AG04450 (cell line): Measurements from ENCODE around the gene ZC3H7A. TPM values are rescaled to one million over a fixed set of nuclear protein-coding genes. Genes with fewer than 3 reads are reported as not detected.

Experiments used
- CTCF ChIA-PET: fragments of 300-600, 350-600 bp; formaldehyde crosslinking; extraction: SDS; loops from one replicate; lab custom pipeline; 2022; ENCODE audit warnings: antibody characterized with exemption, inconsistent platforms; lab: Charles Lee
- POLR2A ChIA-PET: fragments of 350-600 bp; formaldehyde crosslinking; extraction: SDS; loops from one replicate; lab custom pipeline; 2021; ENCODE audit warnings: antibody characterized with exemption, inconsistent platforms; lab: Yijun Ruan, JAX
- DNase-seq: peaks from one replicate; pipeline ENCODE4 v3.0.0-alpha.2; 2011; ENCODE audit warnings: low read depth, low spot score
- H3K27ac ChIP-seq: one replicate; pipeline ENCODE4 v1.5.1; 2012; ENCODE audit warnings: low read depth, low read length, control low read depth
- H3K27me3 ChIP-seq: one replicate; pipeline ENCODE4 v1.6.0; 2012; ENCODE audit warnings: low read length; ENCODE audit not compliant: control insufficient read depth, insufficient read depth
- H3K4me3 ChIP-seq: 2 replicates; pipeline ENCODE4 v1.5.1; 2011; ENCODE audit warnings: mild to moderate bottlenecking, low read depth, low read length, control low read depth
- H3K9me3 ChIP-seq: 2 replicates; pipeline ENCODE4 v1.5.1; 2012; ENCODE audit warnings: low read length; ENCODE audit not compliant: control insufficient read depth, insufficient read depth
- polyA plus RNA-seq: library from polyadenylated mRNA; depleted of rRNA; stranded (reverse); fragments of >200 nt; gene quantifications from 2 replicates; pipeline ENCODE4 v1.2.3, GENCODE V29; 2011; rRNA removed
- small RNA-seq: library from RNA; depleted of rRNA; stranded (forward); fragments of <200 nt; gene quantifications from one replicate; pipeline ENCODE3, GENCODE V24; 2012; ENCODE audit warnings: low read depth; ENCODE audit not compliant: insufficient read length
- TF ChIP-seq, protein P1 (sequence below): IDR thresholded peaks from 2 replicates; pipeline ENCODE4 v1.5.1; 2011; ENCODE audit warnings: low read depth, low read length, control low read depth, inconsistent platforms

The ZC3H7A gene
- polyA plus RNA-seq, 1 experiment, result 72.6 TPM

DNA sequence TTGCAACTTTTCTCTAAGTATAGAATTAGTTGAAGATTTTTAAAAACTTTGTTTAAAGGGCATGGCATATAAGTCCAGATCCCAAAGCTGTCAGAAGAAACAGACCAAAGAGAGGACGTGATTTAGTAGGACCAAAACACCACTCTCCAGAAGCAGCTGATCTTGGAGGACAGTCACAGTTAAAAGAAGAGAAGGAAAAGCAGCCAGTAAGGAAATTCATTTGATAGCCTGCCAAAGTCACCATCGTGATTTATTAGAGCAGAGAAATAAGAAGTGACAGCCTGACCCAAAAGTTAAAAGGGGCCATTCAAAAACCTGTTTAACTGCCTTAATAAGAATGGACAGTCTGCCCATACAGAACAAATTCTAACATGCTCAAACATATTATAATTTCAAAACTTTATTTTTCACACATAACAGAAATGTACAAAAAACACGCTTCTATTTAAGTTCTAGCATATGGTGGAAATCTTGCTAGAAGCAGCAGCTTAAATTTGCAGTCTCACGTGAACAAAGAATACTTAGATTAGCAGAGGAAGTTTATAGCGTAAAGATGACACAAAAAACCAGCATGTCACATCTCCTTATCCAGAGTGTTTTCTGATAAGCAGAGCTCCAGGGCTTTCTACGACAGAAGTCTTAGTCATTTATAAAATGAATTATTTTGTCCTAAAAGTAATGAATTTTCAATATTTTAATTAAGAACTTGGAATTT, 91.6 kb downstream of the ZC3H7A start:
- no peak for DNase-seq
- ChIA-PET CTCF (interaction anchor here (2.4 kb wide), 1 partner anchor 9 kb away, joined by 6 read pairs; no protein-coding TSS in a partner anchor), POLR2A (no interaction called here)
- TF ChIP-seq, protein P1, sequence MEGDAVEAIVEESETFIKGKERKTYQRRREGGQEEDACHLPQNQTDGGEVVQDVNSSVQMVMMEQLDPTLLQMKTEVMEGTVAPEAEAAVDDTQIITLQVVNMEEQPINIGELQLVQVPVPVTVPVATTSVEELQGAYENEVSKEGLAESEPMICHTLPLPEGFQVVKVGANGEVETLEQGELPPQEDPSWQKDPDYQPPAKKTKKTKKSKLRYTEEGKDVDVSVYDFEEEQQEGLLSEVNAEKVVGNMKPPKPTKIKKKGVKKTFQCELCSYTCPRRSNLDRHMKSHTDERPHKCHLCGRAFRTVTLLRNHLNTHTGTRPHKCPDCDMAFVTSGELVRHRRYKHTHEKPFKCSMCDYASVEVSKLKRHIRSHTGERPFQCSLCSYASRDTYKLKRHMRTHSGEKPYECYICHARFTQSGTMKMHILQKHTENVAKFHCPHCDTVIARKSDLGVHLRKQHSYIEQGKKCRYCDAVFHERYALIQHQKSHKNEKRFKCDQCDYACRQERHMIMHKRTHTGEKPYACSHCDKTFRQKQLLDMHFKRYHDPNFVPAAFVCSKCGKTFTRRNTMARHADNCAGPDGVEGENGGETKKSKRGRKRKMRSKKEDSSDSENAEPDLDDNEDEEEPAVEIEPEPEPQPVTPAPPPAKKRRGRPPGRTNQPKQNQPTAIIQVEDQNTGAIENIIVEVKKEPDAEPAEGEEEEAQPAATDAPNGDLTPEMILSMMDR, result no peak
- Histone ChIP-seq H3K27ac (no peak overlapping the region), H3K9me3 (no peaks in the 10 kb centered on the region), H3K27me3 (no peaks in the 10 kb centered on the region), H3K4me3 (no peak overlapping the region)

Small RNA genes lying within 50 kb of the gene (small RNA-seq; reads per million reads assigned to genes)
- not detected for gene RF00017

Other genes with a start within 250 kb of the ZC3H7A start
- gene LITAF, start 210.3 kb downstream of the ZC3H7A start, polyA plus RNA-seq, result 190 and 217 TPM in 2 replicates
- 18.9 and 19.4 TPM in 2 replicates for gene SNN, start 128.8 kb downstream of the ZC3H7A start, polyA plus RNA-seq
- gene TXNDC11, start 54.4 kb downstream of the ZC3H7A start, polyA plus RNA-seq, result 35.8 and 37.7 TPM in 2 replicates
- gene RSL1D1, start 54.3 kb upstream of the ZC3H7A start, polyA plus RNA-seq, result 106 and 169 TPM in 2 replicates
- gene GSPT1, start 118.7 kb upstream of the ZC3H7A start, polyA plus RNA-seq, result 106 and 139 TPM in 2 replicates
- 5.2 and 5.8 TPM in 2 replicates for gene NPIPB2, start 144.8 kb upstream of the ZC3H7A start, polyA plus RNA-seq
- gene TNFRSF17, start 168.0 kb upstream of the ZC3H7A start, polyA plus RNA-seq, result not detected in 2 replicates
- gene SNX29, start 179.5 kb upstream of the ZC3H7A start, polyA plus RNA-seq, result 11.6 and 13.5 TPM in 2 replicates